Stomach (tissue), 4 donors: ENCODE measurements around the gene RGS3.

Source experiments
- CTCF ChIP-seq, 7 experiments: fragments of 450-650 bp in 4 of 7; fragments of 200-600 bp in 3 of 7; sonication (generic) in 3 of 7; IDR thresholded peaks; one replicate each; pipeline ENCODE4 v1.5.1; 2016 to 2019; ENCODE audit warnings: antibody characterized with exemption in 7 of 7, control low read depth in 2 of 7, mild to moderate bottlenecking in 1 of 7
- EP300 ChIP-seq: sonication (generic); formaldehyde crosslinking; IDR thresholded peaks from one replicate; pipeline ENCODE4 v1.6.1; 2017; ENCODE audit warnings: antibody characterized with exemption

DNA sequence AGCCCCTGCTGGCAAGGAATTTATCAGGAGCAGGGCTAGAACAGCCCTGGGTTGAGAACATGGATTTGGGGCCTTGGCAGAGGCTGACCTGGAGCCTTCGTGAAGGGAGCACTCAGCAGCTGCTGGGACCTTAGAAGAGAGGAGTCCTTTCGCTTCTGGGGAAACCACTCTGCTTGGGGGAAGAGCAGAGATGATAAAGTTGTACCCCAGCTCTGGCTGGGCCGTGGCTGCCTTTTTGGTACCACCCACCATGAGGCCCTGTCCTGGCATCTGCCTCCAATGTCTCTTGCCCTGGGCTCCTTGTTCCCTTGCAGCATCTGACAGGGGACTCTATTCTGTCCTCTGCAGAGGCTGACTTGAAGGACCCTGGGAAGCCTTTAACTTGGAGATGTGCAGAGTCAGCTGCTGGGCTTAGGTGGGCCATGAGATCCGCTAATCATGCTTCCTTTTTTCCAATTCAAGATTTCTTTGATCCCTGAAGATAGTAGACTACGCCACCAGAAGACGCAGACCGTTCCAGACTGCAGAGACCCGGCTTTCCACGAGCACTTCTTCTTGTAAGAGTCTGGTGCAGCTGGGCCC is 20.2 kb downstream of the RGS3 start:
- TF ChIP-seq EP300 = no peak
- no peak for TF ChIP-seq CTCF (IDR thresholded peaks at IDR 0.05)
